B cell (primary cell): ENCODE measurements around the gene CD59. TPM values are rescaled to one million over a fixed set of nuclear protein-coding genes. Genes with fewer than 3 reads are reported as not detected.

Experiments used
- ATAC-seq: fragments of 200-7000 bp; cut with Tn5 transposase; one replicate; pipeline ENCODE4 v1.10.0; 2021; ENCODE audit warnings: low read depth, mild to moderate bottlenecking, moderate number of reproducible peaks, moderate library complexity
- CTCF ChIA-PET: fragments of 350-600 bp; sonication (Branson Sonifier 250); formaldehyde crosslinking; loops from one replicate; lab custom pipeline; 2021; ENCODE audit warnings: antibody characterized with exemption, inconsistent platforms; lab: Charles Lee
- POLR2A ChIA-PET: fragments of 350-600 bp; sonication (Branson Sonifier 250); formaldehyde crosslinking; loops from one replicate; lab custom pipeline; 2021; ENCODE audit warnings: antibody characterized with exemption; lab: Charles Lee
- DNase-seq: peaks from one replicate; pipeline ENCODE4 v3.0.0; 2013
- H2AFZ ChIP-seq: 2 replicates; pipeline ENCODE4 v1.6.1; 2012; ENCODE audit warnings: mild to moderate bottlenecking, low read depth, low read length; ENCODE audit not compliant: insufficient read depth, poor library complexity, severe bottlenecking
- H3K27ac ChIP-seq, 2 donors: 1 replicate in 1 of 2; 2 replicates in 1 of 2; pipeline ENCODE4 v1.5.1; 2012 to 2013; ENCODE audit warnings: low read length in 2 of 2, mild to moderate bottlenecking in 2 of 2, moderate library complexity in 1 of 2
- H3K27me3 ChIP-seq, 4 experiments: fragments of 200-600 bp in 1 of 4; sonication (generic) in 1 of 4; replicated peaks in 1 of 4; 1 replicate in 2 of 4; 2 replicates in 2 of 4; pipeline versions ENCODE4 v1.6.1 to v1.7.0; 2013 to 2016; ENCODE audit warnings: low read length in 3 of 4, mild to moderate bottlenecking in 2 of 4, mixed read lengths in 1 of 4, moderate library complexity in 1 of 4; ENCODE audit not compliant: insufficient read depth in 4 of 4, control insufficient read depth in 3 of 4; ENCODE audit errors: control extremely low read depth in 1 of 4
- H3K36me3 ChIP-seq, 2 experiments: replicated peaks in 1 of 2; 1 replicate in 1 of 2; 2 replicates in 1 of 2; pipeline versions ENCODE4 v1.6.1 to v1.7.1; 2013; ENCODE audit warnings: low read length in 1 of 2; ENCODE audit not compliant: insufficient read depth in 2 of 2, control insufficient read depth in 1 of 2; ENCODE audit errors: control extremely low read depth in 1 of 2, extremely low read depth in 1 of 2
- H3K4me1 ChIP-seq, 2 donors: fragments of 200-600 bp in 1 of 2; sonication (generic) in 1 of 2; 1 replicate in 1 of 2; 2 replicates in 1 of 2; pipeline versions ENCODE4 v1.5.1 to v1.6.1; 2013 to 2017; ENCODE audit warnings: low read length in 2 of 2; ENCODE audit not compliant: control insufficient read depth in 2 of 2, insufficient read depth in 2 of 2
- H3K4me2 ChIP-seq: replicated peaks from 2 replicates; pipeline ENCODE3; 2012; ENCODE audit warnings: mild to moderate bottlenecking, low read depth, low read length; ENCODE audit not compliant: poor library complexity, severe bottlenecking
- H3K4me3 ChIP-seq, 5 experiments: fragments of 200-600 bp in 1 of 5; sonication (generic) in 1 of 5; 1 replicate in 3 of 5; 2 replicates in 2 of 5; pipeline versions ENCODE4 v1.5.1 to v1.7.0; 2011 to 2016; ENCODE audit warnings: low read length in 4 of 5, mild to moderate bottlenecking in 4 of 5, low read depth in 2 of 5, control low read depth in 1 of 5, moderate library complexity in 1 of 5; ENCODE audit not compliant: insufficient read depth in 1 of 5; ENCODE audit errors: control extremely low read depth in 1 of 5, extremely low read depth in 1 of 5
- H3K79me2 ChIP-seq: fragments of 200-600 bp; sonication (generic); one replicate; pipeline ENCODE4 v1.6.0; 2016; ENCODE audit warnings: low read length; ENCODE audit not compliant: control insufficient read depth, insufficient read depth
- H3K9ac ChIP-seq: fragments of 200-600 bp; sonication (generic); 2 replicates; pipeline ENCODE4 v1.6.1; 2017; ENCODE audit warnings: mild to moderate bottlenecking, low read length, moderate library complexity
- H3K9me3 ChIP-seq, 3 donors: one replicate each; pipeline versions ENCODE4 v1.6.1 to v1.7.1; 2013; ENCODE audit warnings: low read length in 2 of 3; ENCODE audit not compliant: control insufficient read depth in 2 of 3, insufficient read depth in 1 of 3; ENCODE audit errors: control extremely low read depth in 1 of 3
- H4K20me1 ChIP-seq: 2 replicates; pipeline ENCODE4 v1.6.0; 2012; ENCODE audit warnings: mild to moderate bottlenecking, low read length; ENCODE audit not compliant: insufficient read depth, control insufficient read depth, poor library complexity, severe bottlenecking
- H3K27ac Mint-ChIP-seq: one replicate; pipeline ENCODE4 v1.8.0; 2021; ENCODE audit warnings: mixed read lengths
- H3K27me3 Mint-ChIP-seq: one replicate; pipeline ENCODE4 v1.8.0; 2021; ENCODE audit warnings: mixed read lengths
- H3K4me1 Mint-ChIP-seq: one replicate; pipeline ENCODE4 v1.8.0; 2021; ENCODE audit warnings: mixed read lengths
- H3K4me3 Mint-ChIP-seq: one replicate; pipeline ENCODE4 v1.8.0; 2021; ENCODE audit warnings: mixed read lengths
- H3K9me3 Mint-ChIP-seq: one replicate; pipeline ENCODE4 v1.8.0; 2022; ENCODE audit warnings: mixed read lengths; ENCODE audit not compliant: insufficient read depth
- CTCF ChIP-seq: fragments of 200-600 bp; IDR thresholded peaks from one replicate; pipeline ENCODE4 v1.8.0; 2022; ENCODE audit warnings: antibody characterized with exemption, mild to moderate bottlenecking
- EZH2 ChIP-seq: IDR thresholded peaks from 2 replicates; pipeline ENCODE4 v1.6.1; 2012; ENCODE audit warnings: borderline replicate concordance, low read depth, mild to moderate bottlenecking, moderate library complexity, low read length; ENCODE audit not compliant: insufficient read depth, poor library complexity, severe bottlenecking
- WGBS: methylation state at CpG from one replicate; pipeline ENCODE4 v1.1.5; 2013; ENCODE audit warnings: missing lambda C conversion rate; ENCODE audit not compliant: insufficient coverage; 5-methylcytosine and 5-hydroxymethylcytosine counted together
- intact Hi-C: fragments of 100-400 bp; cut with micrococcal nuclease; formaldehyde crosslinking; loops from one replicate; pipeline ENCODE4 v1.10.0; 2022
- polyA plus RNA-seq: library from polyadenylated mRNA; depleted of rRNA; stranded (reverse); fragments of >200 nt; gene quantifications from 2 replicates; pipeline ENCODE4 v1.2.3, GENCODE V29; 2012
- total RNA-seq, 2 donors: library from RNA; stranded (reverse); fragments of 120-200 nt in 1 of 2; gene quantifications; 1 replicate in 1 of 2; 2 replicates in 1 of 2; pipeline versions ENCODE4 v1.2.3 to v1.2.4, GENCODE V29; 2013 to 2022

The CD59 gene
- total and polyA plus RNA-seq, 2 donors (not counting 1 experiment from before 2014, with no cell fraction given) = 10.9 to 41.3 TPM

GRCh38 chr11:33778675-33779074, 42.5 kb upstream of the CD59 start:
- Mint-ChIP-seq H3K4me1 (peaks cover 16% of the 10 kb centered on the region), H3K27ac (no peak overlapping the region), H3K4me3 (no peak overlapping the region), H3K9me3 (no peaks in the 10 kb centered on the region), H3K27me3 (peaks cover 34% of the 10 kb centered on the region)
- intact Hi-C loops = loop anchor here (10.0 kb wide), 1 partner anchor 884 kb away; the partner anchor contains the start of gene QSER1
- Histone ChIP-seq H3K27ac (no peak overlapping the region), H3K27me3 (peaks cover 0 to 50% (median 15%) of the 10 kb centered on the region in 4 experiments), H3K36me3 (no peaks in the 10 kb centered on the region), H3K4me2 (no peak overlapping the region), H3K9me3 (no peaks in the 10 kb centered on the region), H3K4me1 (peaks cover 9% of the 10 kb centered on the region in 2 donors), H3K79me2 (peaks cover 15% of the 10 kb centered on the region), H3K4me3 (no peak overlapping the region), H3K9ac (no peak overlapping the region), H2AFZ (no peak overlapping the region), H4K20me1 (no peaks in the 10 kb centered on the region)
- WGBS = 66% methylated on average over 5 of the region's 5 CpGs
- CTCF ChIA-PET = no interaction called here
- ATAC-seq (no peak), DNase-seq (no peak)
- POLR2A ChIA-PET = no interaction called here
- TF ChIP-seq EZH2 = no peak
- TF ChIP-seq CTCF = no peak

- no peak overlapping the region for H3K9ac ChIP-seq
- no peak for ATAC-seq
- no peaks in the 10 kb centered on the region for H3K36me3 ChIP-seq
- DNase-seq = no peak
- peaks cover 16 to 17% of the 10 kb centered on the region in 2 donors for H3K4me1 ChIP-seq
- H3K4me1 Mint-ChIP-seq = peaks cover 22% of the 10 kb centered on the region
- WGBS = 77% methylated on average over 4 of the region's 9 CpGs
- intact Hi-C loops = loop anchor here (10.0 kb wide), 1 partner anchor 883 kb away; the partner anchor contains the start of gene QSER1
- H2AFZ ChIP-seq = no peak overlapping the region
- no peak overlapping the region for H3K4me2 ChIP-seq
- no peak overlapping the region for H3K27ac ChIP-seq
- H3K27ac Mint-ChIP-seq = no peak overlapping the region
- no peak overlapping the region for H3K4me3 Mint-ChIP-seq
- POLR2A ChIA-PET = no interaction called here
- H3K9me3 Mint-ChIP-seq = no peaks in the 10 kb centered on the region
- H3K27me3 ChIP-seq = peaks cover 0 to 50% (median 13%) of the 10 kb centered on the region in 4 experiments
- peaks cover 34% of the 10 kb centered on the region for H3K27me3 Mint-ChIP-seq
- no peaks in the 10 kb centered on the region for H3K9me3 ChIP-seq
- no peak for TF ChIP-seq CTCF
- no peak for TF ChIP-seq EZH2
- H3K4me3 ChIP-seq = no peak overlapping the region
- CTCF ChIA-PET = no interaction called here
- H3K79me2 ChIP-seq = peaks cover 22% of the 10 kb centered on the region
- peaks cover 2% of the 10 kb centered on the region for H4K20me1 ChIP-seq
Measured at GRCh38 chr11:33777906-33778305, 41.7 kb upstream of the CD59 start.
